HL-60 (cell line): ENCODE results near the gene C2orf74.

Experiments used
- GABPA ChIP-seq: IDR thresholded peaks from 2 replicates; pipeline ENCODE4 v1.6.1; 2012; ENCODE audit warnings: low read depth
- POLR2AphosphoS5 ChIP-seq: IDR thresholded peaks from 2 replicates; pipeline ENCODE4 v1.6.1; 2012; ENCODE audit warnings: low read depth
- REST ChIP-seq: IDR thresholded peaks from 2 replicates; pipeline ENCODE4 v1.6.1; 2012; ENCODE audit warnings: low read depth; ENCODE audit not compliant: insufficient replicate concordance
- SPI1 ChIP-seq: IDR thresholded peaks from 2 replicates; pipeline ENCODE4 v1.6.1; 2012; ENCODE audit warnings: low read depth, mild to moderate bottlenecking, borderline replicate concordance
- TF ChIP-seq, protein P1 (sequence below): IDR thresholded peaks from one replicate; pipeline ENCODE4 v1.5.1; 2011; ENCODE audit warnings: low read length, control low read depth, inconsistent platforms; ENCODE audit not compliant: insufficient read depth

DNA sequence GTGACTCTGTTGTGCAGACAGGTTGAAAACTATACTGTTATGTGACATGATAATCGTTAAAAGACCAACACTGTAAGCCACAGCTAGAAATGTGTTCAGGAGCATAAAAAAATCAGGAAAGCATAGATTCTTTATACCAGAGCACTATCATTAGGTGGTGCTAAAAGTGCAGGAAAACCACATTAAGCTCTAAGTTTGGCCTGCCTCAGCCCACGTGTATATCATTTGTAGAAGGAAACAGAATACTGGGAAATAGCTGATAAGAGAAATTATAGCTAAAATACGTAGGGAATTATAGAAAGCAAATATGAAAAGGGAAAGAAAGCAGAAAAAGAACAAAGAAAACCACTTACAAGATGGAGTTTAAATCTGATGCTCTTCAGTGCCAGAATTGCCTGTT, 26.5 kb upstream of the C2orf74 start:
- TF ChIP-seq, protein P1, sequence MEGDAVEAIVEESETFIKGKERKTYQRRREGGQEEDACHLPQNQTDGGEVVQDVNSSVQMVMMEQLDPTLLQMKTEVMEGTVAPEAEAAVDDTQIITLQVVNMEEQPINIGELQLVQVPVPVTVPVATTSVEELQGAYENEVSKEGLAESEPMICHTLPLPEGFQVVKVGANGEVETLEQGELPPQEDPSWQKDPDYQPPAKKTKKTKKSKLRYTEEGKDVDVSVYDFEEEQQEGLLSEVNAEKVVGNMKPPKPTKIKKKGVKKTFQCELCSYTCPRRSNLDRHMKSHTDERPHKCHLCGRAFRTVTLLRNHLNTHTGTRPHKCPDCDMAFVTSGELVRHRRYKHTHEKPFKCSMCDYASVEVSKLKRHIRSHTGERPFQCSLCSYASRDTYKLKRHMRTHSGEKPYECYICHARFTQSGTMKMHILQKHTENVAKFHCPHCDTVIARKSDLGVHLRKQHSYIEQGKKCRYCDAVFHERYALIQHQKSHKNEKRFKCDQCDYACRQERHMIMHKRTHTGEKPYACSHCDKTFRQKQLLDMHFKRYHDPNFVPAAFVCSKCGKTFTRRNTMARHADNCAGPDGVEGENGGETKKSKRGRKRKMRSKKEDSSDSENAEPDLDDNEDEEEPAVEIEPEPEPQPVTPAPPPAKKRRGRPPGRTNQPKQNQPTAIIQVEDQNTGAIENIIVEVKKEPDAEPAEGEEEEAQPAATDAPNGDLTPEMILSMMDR: no peak
- TF ChIP-seq POLR2AphosphoS5: no peak
- TF ChIP-seq SPI1: no peak
- no peak for TF ChIP-seq REST
- TF ChIP-seq GABPA: no peak
